Fibroblast of upper back skin (primary cell): ENCODE data around the gene RAD51B.
A peak's percentile ranks its signal among the peaks of the same experiment; 100 is the strongest.

Experiments
- DNase-seq: peaks from one replicate; pipeline ENCODE4 v3.0.0-alpha.2; 2013

RAD51B gene

DNA sequence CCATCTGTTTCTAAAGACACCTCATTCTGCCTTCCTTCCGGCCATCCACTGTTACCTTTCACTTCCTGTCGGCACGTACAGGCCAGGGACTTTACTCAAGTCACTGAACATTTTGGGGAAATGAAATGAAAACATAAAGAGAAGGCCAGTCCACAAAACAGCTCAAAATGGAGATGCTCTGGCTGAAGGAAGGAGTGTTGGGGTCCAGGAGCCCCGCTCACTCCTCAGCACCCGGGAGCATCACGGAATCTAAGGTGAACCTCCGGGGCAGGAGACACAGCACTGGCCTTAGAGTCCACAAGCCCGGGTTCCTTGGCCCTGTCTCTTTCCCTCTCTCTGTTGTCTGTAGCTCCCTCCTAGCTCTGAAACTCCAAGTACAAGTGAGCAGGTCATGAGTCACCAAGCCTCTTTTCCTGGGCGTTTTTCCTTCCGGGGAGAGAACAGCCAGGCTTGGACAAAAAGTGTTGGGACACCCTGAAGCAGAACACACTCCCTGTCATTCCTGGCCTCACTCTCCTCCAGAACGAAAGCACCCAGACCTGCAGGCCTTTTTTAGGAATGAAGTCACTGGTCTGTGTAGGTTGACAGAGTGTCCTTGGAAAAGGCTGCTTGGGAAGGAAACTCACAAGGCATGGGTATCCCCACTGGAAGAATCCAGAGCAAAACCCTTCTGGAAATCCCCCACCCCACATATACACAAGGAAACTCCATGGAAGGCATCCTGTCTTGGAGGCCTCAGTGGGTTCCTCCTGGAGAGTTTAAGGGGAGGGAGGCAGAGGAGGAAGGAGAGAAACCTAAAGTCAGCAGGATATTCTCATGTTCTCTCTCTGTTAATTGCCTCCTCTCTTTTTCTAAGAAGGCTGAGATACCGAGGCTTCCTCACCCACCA, 728.0 kb downstream of the RAD51B start:
- DNase-seq: peak; percentile 89

DNA sequence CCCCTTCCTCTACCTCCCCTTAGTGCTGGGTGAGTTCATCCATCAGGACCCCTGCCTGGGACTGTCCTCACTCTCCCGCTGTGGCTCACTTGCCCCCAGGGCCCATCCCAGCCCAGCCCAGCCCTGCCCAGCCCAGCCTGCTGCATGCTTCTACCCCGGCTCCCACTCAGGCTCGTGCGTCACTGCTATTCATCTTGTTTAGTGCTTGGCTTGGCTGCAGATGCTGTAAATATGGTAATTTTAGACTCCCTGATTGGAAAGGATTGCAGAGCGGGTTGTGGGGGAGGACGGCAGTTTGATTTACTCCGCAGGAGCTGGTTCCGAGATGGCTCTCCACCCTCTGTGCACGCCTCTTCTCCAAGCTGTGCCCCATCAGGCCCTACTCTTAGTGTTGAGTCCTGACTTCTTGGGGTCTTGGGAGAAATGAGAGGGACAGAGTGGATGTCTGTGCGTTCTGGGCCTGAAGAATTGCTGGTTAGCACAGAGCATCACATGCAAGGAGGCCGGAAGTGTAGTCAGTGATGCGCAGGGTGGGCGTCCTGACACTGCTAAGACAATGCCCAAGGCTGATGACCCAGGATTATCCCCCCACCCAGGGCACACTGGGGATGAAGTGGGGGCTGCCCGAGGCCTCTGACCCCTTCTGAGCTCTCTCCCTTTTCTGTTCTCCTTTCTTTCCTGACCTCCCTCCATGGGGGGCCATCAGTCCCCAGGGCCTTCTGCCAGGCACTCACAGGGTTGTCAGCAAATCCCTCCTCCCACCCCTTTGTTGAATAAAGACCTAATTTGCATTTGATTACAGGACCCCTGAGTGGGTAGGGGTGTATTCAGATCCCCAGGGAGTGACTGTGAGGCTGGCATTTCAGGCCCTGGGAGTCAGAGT, 728.9 kb downstream of the RAD51B start:
- DNase-seq: peak; percentile 97

DNA sequence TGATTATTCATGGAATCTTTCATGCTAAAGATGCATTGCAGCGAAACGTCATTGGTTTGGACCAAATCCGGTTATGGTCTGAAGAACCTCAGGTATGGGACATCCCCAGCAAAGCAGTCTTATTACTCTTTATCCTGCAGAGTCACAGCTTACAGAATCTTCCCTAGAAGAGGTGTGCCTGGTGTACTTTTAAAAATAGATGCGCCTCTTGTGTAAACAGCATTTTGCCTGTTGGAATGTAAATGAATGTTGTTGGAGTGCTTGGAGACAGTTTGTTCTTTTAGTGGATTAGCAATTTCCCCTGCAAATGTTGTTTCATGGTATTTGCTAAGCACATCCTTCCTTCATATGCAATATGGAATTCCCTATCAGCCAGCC, 730.7 kb downstream of the RAD51B start:
- DNase-seq: no peak

DNA sequence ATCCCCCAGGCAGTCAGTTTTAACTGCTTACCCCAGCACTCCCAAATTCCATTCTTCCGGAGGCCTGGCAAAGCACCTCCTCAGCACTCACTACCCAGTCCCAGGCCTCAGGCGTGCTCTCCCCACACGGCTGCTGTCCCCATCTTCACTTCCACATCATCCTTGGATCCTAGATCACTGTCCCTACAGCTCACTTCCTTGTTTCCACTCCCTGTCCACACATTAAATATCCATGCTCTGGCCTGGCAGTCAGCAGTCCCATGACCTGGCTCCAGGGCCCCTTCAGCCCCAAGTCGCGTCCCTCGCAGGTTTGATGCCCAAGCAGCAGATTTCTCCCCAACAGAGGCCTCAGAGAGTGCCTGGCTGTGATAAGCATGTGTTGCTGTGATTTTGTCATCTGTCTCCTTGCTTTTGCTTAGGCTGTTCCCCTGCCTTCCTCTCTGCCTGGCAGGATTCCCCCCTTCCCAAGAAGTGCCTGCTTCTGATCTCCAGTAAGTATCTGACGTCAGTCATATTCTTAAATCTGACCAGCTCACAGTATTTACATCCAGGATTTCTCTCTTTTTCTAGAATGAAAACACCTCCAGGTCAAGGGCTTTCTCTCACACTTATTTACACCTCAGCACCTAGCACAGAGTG, 731.6 kb downstream of the RAD51B start:
- no peak for DNase-seq

DNA sequence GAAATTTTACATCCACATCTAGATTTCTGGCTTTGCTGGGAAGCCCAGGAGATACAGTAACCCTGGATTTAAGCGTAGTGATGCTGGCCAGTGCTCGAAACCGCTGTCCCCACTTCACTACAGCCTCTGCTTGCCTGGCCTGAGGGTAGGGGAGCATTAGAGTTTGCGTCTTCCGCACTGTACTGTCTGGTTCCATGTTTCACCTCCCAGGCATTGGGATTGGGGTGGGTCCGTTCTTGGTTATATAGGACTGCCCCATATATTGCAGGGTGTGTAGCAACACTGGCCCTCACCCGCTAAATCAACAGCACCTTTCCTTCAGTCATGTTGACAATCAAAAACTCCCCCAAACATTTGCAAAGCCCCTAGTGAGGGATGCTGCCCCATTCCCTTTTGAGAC, 732.5 kb downstream of the RAD51B start:
- no peak for DNase-seq

DNA sequence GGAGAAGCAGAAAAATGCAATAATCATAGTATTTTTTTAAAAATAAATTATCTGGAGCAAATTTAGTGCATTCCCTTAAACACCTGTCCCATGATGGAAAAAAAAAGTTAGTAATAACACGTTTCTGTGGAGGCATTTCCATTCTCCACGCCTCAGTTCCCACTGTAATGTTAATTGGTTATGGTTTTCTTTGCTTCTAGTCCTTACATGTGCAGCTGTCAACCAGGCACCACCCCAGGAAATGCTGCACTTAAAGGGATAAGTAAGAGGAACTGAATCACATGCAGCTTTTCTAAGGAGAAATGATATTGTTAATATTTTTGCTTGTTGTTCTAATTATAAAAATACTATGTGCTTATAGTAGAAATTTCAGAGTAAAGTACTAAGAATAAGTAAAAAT, 733.0 kb downstream of the RAD51B start:
- DNase-seq: peak; percentile 32

DNA sequence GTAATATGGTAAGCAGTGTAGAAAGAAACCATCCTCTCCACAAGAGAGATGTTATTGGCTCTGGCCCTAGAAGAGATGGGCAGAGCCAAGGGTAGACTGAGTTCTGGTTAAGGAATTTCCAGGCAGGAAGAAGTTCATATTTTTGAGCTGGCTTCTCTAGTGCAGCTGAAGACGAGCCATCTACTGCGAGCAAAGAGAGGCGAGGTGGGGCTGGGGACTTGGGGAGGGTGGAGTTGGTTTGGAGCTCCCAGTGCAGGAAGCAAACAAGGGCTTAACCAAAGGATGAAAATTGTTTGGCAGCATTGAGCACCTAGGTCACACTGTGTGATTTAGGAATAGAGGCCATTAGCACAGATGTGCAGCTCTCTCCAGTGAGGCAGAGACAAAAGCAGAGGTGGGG, 733.7 kb downstream of the RAD51B start:
- no peak for DNase-seq

DNA sequence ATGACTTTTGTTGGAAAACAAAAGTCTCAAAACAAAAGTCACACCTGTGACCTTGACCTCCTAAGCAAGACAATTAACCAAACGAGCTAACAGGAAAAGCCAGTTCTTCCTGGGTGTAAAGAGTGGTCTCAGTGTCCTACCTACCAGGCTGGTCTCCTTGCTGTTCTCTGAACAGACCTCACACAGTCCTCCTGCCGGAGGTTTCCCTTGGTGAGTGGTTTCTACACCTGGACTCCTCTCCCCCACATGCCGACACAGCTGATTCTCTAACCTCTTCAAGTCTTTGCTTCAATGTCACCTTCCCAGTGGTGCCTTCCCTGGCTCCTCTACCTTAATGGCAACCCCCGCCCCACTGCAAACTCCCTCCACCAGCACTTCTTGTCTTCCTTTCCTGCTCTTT, 734.7 kb downstream of the RAD51B start:
- DNase-seq: no peak

DNA sequence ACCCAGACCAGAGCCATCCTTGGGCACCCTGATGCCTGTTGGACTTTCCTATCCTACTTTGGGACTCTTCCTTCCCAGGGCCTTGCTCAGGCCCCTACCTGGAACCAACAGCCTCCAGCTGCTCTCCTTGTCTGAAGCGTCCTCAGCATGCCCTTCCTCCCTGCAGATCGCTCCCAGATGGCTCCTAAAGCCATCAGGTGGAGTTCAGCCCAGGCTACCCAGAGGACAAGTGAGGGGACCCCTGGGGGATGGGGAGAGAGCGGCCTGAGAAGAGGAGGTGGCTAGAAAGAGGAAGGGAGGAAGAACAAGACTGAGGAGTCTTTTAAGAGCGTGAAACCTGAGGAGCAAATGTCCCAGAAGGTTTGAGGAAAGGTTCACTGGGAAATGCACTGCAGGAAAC, 736.7 kb downstream of the RAD51B start:
- DNase-seq: no peak

DNA sequence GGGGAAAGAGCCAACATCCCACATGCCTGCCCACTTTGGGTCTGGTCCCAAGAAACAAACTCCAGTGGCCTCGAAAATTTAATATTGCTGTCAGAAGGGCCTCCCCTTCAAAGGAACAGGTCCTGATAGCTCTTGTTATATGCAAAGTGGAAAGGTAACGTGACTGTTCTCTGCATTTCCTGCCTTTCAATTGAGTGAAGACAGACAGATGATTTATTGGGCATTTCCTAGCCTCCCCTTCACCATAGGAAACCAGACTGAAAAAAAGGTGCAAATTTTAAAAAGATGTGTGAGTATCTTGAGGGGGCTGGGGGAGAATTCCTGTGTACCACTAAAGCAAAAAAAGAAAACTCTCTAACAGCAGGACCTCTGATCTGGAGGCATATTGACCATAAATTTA, 738.1 kb downstream of the RAD51B start:
- peak; percentile 55 for DNase-seq

DNA sequence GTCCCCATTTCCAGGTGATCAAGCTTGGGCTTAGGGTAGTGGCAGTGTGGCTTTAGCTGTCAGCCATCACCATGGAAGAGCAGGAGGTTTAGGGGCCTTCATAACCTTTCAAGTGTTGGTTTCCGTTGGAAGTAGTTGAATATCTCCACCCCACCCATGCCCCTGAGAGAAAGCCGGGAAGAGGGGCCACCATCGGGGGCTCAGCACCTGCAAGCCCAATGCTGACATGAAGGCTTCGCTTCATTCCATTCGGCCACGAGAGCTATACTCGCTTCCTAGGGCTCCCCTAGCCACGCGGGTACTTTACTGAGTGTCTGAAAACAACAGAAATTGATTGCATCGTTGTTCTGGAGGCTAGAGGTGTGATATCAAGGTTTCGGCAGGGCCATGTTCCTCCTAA, 738.5 kb downstream of the RAD51B start:
- no peak for DNase-seq

DNA sequence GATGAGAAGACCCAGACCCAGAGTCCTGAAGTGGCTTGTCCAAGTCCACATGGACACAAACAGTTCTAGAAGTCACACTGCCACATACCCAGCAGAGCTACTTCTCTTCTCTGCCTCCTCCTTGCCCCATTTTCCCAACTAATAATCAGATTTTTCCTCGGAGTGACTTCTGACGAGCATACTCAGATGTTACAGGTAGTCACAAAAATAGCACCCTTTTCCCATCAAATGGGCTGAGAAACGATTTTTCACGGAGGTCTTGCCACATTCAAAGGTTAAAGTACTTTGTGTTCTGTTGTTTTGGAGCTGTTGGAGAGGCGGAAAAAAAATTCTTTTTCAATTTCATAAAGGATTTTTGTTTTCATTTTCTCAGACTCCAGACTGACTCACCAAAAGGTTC, 740.4 kb downstream of the RAD51B start:
- DNase-seq: no peak

DNA sequence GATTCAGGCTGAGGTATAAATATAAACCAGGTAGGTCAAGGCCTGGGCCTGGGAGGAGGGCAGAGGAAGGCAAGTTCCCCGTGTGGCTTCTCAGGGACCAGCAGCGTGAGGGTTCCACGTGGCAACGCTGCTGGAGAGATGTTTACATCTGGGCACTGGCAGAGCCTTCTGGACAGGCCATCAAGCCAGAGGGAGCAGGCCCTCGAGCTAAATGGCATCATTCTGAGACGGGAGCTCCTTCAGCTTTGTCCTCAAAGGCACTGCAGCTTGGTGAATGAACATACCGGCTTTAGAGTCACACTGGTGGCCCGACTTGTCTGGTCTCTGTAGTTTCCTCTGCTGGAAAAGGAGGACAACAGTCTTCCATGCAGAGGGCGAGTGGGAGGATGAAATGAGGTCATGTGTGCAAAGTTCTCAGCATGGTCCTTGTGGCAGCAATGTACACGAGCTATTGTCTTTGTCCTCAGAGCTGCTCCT, 742.0 kb downstream of the RAD51B start:
- no peak for DNase-seq

DNA sequence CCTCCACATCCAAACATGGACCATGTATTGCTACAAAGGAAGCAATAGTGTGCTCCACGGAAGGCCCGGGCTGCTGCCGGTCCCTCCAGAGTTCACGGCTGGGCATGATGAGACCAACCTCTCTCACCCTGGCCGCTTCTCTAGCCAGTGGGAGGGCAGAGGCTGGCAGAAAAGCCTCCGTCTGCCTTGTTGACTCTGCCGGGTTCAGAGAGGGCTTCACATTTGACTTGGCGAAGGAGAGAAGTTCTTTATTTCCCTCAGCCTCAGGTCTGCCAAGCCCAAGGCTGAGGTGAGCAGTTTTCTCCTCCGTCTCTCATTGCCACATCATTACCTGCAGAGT, 743.3 kb downstream of the RAD51B start:
- DNase-seq: no peak

DNA sequence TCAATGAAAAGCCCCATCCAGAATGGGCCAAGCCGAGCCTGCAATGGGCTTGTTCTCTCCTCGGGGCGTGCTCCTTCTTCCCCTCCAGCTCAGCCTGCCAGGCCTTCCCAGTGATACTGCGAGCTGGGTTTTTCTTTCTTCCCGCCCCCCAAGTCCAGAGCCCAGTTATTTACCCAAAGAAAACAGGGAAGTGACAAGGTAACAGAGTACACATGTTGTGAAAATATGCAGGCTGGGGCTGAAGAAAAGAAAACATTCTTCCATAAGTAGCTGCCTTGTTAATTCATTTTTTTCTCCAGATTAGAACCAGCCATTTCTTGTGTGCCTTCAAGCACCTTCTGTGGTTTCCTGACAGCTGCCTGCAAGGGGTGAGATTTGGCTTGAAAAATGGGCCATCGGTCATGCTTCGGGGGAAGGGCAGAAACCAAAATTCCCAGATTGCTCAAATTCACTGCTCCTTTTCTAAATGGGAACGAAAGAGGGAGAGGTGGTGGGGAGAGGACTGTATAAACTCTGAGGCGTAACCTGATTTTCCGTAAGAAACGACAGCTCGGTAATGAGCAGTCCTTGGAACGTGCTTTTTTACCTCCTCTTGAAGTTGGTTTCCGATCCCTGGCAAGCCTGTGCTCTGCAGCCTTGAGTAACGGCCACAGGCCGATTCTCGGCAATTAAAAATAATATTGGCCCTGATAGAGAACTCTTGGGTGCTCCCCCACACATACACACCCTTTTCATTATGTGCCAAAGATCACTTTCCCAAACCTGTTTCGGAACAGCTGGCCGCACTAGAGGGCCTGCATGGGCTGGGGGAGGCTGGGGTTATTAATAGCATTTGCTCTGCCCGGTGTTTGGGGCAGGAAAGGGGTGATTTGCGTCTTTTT, 743.9 kb downstream of the RAD51B start:
- peak; percentile 82 for DNase-seq

DNA sequence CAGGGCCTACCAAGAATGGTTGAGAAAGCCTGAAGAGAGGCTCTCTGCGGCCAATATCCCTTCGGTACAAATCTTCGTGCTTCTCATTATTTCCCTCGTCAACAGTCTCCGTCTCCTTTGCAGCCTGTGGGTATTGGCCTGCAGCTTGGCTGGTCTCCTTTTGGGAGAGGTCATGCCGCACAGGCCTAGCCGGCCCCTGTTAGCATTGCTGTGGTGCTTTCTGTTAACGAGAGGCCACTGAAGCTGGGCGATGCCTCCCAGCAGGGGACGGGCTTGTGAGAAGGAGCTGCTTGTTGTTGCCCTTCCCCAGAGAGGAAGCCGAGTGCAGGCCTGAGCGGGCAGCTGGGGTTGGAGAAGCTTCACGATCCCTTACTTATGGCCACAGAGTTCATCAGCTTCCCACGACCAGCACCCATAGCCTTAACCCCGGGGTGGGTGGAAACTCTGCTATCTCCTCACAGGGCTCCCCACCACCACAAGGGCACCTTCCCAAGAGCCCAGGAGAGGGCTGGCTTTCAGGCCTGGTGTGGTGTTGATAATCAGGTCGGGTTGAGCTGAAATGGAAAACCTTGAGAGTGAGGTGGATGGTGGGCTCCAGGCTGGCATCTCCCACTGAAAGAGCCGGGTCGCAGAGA, 744.7 kb downstream of the RAD51B start:
- no peak for DNase-seq

DNA sequence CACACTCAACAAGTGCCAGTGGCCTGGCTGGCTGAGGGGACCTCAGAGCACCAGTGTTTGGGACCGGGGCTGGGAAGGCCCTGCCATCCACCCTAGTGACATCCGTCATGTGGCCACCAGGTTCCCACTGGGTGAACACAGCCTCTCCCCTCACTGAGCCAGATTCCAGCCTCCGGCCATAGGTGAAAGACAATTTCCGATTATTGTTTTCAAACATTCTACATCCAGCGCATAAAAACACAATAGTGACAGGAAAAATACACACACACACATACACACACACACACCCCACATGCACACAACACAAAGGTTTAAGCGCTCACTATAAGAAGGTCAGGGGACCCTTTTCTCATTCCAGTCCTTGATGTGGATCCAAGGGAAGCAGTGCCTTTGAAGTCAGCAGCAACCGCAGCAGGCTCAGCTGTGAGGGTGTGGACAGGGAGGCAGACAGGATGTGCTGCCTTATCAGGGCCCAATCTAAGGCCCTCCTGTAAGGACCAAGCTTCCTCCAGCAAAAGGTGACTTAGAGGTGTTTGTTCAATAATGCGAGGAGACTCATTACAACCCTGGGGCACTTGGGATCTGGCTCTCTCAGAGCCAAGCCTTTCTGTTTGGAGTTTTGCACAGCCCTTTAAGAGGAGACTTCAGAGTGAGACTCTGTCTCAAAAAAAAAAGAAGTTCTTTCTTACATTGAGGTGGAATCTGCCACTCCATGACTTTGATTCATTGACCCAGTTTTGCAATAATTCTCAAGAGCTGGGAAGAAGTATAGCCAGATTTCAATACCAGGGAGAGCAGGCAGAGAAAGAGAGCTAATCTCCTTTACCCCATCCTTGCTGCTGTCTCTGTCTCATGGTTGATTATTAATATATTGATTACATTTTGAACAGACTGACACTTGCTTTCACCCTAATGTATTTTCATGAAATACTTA, 745.5 kb downstream of the RAD51B start:
- no peak for DNase-seq

DNA sequence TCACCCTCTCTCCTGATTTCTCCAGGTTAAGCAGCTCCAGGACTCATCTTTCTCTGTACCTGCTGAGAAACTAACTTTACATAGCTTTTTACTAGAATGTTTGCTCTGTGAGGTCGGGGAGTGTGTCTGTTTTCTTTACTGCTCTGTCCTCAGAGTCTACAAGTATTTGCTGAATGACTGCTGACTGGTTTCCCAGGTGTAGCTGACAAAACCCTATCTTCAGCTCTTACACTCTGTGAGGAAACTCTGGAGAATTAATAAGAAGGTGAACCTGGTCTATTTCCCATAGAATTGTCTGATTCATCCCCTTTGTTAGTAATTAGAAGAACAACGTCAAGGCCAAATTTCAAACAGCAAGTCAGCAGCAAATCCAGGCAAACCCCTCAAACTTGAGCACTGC, 746.5 kb downstream of the RAD51B start:
- no peak for DNase-seq

DNA sequence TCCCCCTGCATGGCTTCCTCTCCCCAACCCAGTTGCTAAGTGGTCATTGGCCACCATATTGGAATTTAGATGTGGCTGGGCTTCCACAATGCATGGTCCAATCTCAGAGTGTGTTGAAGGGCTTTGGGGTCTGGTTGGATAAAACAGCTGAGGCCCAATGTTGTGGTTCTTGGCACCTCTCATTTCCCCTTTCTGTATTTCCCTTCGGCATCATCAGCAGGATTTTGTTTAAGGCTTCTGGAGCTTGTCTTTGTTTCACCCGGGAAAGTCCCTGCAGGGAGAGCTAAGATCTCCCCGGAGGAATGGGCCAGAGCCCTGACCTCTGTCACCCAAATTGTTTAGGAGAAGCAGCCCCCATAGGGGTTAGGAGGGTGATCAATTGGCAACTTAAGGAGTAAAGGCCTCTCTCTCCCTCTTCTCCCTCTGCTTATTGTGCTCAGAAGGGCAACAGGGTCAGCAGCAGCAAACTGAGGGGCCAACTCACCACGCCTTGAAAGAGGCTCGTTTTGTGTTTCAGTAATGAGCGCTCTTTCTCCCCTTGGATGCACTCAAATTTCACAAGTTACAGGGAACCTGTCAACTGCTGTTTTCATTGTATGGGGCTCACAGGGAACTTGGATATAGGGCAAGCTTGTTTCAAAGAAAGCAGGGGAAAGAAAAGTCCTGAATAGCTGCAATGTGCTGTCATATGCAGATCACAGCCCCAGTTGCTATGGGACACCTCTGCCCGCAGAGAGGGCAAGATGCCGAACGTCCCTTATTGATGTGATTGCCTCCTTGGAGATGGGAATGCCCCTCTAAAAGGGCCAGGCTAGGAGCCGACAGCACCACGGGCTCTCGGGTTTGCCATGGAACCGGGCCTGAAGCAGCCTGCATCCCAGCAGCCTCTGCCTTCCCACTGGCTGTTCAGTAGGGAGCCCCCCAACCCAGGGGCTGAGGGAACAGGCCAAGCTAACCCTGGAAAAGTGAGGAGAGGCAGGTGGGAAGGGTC, 749.6 kb downstream of the RAD51B start:
- DNase-seq: no peak
